T-helper 1 cell treated with Interleukin-12 subunit alpha and Interleukin-12 subunit beta and Interleukin-4 antibody, amounts not matched to agents 30 μg/mL and 1 μg/mL, for 36 hours (primary cell): Measurements from ENCODE around the gene MAPKAP1.
"Not testable (repeated sequence)": the region's sequence is repeated elsewhere in the genome, so short reads cannot be mapped to it uniquely, and the experiment has no call there.

Source experiments
- H3K27ac Mint-ChIP-seq: one replicate; pipeline ENCODE4 v1.8.0; 2021; ENCODE audit warnings: mild to moderate bottlenecking, mixed read lengths
- H3K27me3 Mint-ChIP-seq: one replicate; pipeline ENCODE4 v1.8.0; 2021; ENCODE audit warnings: low read depth, mixed read lengths
- H3K36me3 Mint-ChIP-seq: one replicate; pipeline ENCODE4 v1.8.0; 2021; ENCODE audit warnings: low read depth, mixed read lengths
- H3K4me1 Mint-ChIP-seq: one replicate; pipeline ENCODE4 v1.8.0; 2021; ENCODE audit warnings: low read depth, mixed read lengths
- H3K4me3 Mint-ChIP-seq: one replicate; pipeline ENCODE4 v1.8.0; 2021; ENCODE audit warnings: mild to moderate bottlenecking, moderate library complexity, mixed read lengths
- H3K9me3 Mint-ChIP-seq: one replicate; pipeline ENCODE4 v1.8.0; 2021; ENCODE audit warnings: mixed read lengths

The MAPKAP1 gene

GRCh38 chr9:125574126-125574877 lies 132.7 kb downstream of the MAPKAP1 start:
- no peaks in the 10 kb centered on the region for H3K4me1 Mint-ChIP-seq
- H3K36me3 Mint-ChIP-seq, result peaks cover 36% of the 10 kb centered on the region
- no peaks in the 10 kb centered on the region for H3K27me3 Mint-ChIP-seq
- no peak overlapping the region for H3K4me3 Mint-ChIP-seq
- peaks cover 46% of the 10 kb centered on the region for H3K9me3 Mint-ChIP-seq
- no peak overlapping the region for H3K27ac Mint-ChIP-seq

- H3K27ac Mint-ChIP-seq, H3K4me3 Mint-ChIP-seq, H3K4me1 Mint-ChIP-seq, H3K27me3 Mint-ChIP-seq: not testable (repeated sequence)
- H3K9me3 Mint-ChIP-seq, result peaks cover 42% of the 10 kb centered on the region
- H3K36me3 Mint-ChIP-seq, result peaks cover 34% of the 10 kb centered on the region
Observed at GRCh38 chr9:125572461-125572860, 134.5 kb downstream of the MAPKAP1 start.

- H3K27ac Mint-ChIP-seq, H3K27me3 Mint-ChIP-seq, H3K4me1 Mint-ChIP-seq, H3K4me3 Mint-ChIP-seq: not testable (repeated sequence)
- Mint-ChIP-seq H3K9me3 (peaks cover 42% of the 10 kb centered on the region), H3K36me3 (peaks cover 34% of the 10 kb centered on the region)
Observed at GRCh38 chr9:125571824-125572223, 135.2 kb downstream of the MAPKAP1 start.

DNA sequence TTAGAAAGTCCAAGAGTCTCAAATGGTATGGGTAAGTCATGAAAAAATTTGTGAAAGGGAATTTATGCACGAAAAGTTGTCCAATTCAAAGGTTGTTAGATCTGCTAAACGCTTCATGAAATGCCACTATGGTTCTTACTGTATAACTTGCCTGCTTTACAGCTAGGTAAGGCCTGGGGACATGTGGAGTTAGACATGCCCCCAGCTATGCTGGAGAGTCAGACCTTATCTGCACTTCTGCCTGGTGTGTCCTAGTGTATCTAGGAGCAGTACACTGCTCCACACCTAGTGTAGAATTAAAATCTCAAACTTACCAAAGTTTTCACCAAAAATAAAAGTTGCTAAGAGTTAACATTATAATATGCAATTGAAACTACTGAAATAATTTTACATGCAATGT lies 136.8 kb downstream of the MAPKAP1 start:
- Mint-ChIP-seq H3K9me3 (peaks cover 32% of the 10 kb centered on the region), H3K36me3 (peaks cover 23% of the 10 kb centered on the region), H3K27ac (no peak overlapping the region), H3K4me1 (no peaks in the 10 kb centered on the region), H3K27me3 (no peaks in the 10 kb centered on the region), H3K4me3 (no peak overlapping the region)

GRCh38 chr9:125568621-125569020 lies 138.4 kb downstream of the MAPKAP1 start:
- Mint-ChIP-seq H3K9me3 (peaks cover 22% of the 10 kb centered on the region), H3K4me1 (no peaks in the 10 kb centered on the region), H3K27ac (no peak overlapping the region), H3K4me3 (no peak overlapping the region), H3K36me3 (peaks cover 18% of the 10 kb centered on the region), H3K27me3 (no peaks in the 10 kb centered on the region)

DNA sequence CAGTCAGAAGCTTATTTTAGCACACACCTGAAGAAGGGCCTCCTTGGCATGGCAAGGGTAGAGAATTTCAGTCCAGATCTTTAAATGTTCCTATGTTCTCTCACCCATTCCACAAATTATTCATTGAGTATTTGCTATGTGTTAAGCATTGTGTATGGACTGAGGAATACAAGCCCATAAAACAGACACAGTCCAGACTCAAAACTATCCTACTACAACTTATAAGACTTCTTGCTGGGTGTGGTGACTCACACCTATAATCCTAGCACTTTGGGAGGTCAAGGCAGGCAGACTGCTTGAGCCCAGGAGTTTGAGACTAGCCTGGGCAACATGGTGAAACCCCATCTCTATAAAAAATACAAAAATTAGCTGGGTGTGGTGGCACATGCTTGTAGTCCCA lies 141.0 kb downstream of the MAPKAP1 start:
- H3K36me3 Mint-ChIP-seq, H3K27me3 Mint-ChIP-seq, H3K9me3 Mint-ChIP-seq, H3K27ac Mint-ChIP-seq, H3K4me3 Mint-ChIP-seq: not testable (repeated sequence)
- peaks cover 10% of the 10 kb centered on the region for H3K4me1 Mint-ChIP-seq

DNA sequence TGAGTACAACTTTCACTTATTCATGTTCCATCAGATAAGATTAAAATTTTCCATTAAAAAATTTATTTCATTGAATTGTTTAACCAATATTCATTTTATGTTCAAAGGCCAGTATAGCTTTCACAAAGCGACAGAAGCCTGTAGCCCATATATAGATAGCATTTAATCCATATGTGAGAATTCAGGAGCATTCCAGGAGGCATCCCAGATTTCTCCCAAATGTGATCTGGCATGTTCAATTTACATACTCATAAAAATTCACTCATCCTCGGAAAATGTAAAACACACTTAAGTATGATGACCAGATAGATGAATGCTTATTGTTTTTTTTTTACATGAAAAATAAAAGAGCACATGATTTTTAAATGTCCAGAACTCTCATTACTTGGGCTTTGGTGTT lies 141.9 kb downstream of the MAPKAP1 start:
- Mint-ChIP-seq H3K4me3 (no peak overlapping the region), H3K27ac (no peak overlapping the region), H3K27me3 (no peaks in the 10 kb centered on the region), H3K9me3 (peaks cover 3% of the 10 kb centered on the region), H3K36me3 (peaks cover 4% of the 10 kb centered on the region), H3K4me1 (peaks cover 12% of the 10 kb centered on the region)

- Mint-ChIP-seq H3K9me3 (no peaks in the 10 kb centered on the region), H3K27me3 (no peaks in the 10 kb centered on the region), H3K36me3 (peaks cover under 1% of the 10 kb centered on the region), H3K4me1 (peaks cover 12% of the 10 kb centered on the region), H3K4me3 (no peak overlapping the region), H3K27ac (no peak overlapping the region)
Observed at GRCh38 chr9:125564631-125565030, 142.4 kb downstream of the MAPKAP1 start.

DNA sequence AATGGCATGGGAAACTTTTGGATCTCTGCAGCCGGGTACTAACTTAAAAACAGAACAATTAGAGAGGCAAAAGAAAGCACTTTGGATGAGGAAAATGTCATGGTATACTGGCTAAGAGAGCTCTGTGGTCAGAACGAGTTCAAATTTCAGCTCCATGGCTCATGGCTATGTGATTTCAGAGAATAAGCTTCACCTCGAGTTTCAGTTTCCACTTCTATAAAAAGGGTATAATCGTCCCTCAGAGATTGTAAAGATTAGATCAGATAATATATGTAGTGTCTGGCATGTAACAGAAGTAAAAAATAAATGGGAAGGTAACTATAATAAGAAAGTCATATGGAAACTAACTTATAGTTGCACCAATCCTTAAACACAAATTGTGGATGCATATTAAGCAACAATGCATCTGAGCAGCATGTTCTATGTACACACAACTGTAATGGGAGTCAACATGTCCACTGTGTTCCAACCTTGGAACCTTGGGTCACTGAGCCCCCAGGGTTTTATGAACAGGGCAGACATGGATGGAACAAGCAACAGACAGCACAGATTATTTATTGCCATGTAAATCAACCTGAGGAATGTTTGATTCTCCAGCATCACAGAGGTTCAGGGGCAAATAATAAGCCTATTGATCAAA lies 145.4 kb downstream of the MAPKAP1 start:
- Mint-ChIP-seq H3K27me3 (no peaks in the 10 kb centered on the region), H3K27ac (no peak overlapping the region), H3K9me3 (no peaks in the 10 kb centered on the region), H3K4me3 (peak overlapping the region; percentile 2), H3K36me3 (peaks cover 8% of the 10 kb centered on the region), H3K4me1 (peaks cover 12% of the 10 kb centered on the region)

DNA sequence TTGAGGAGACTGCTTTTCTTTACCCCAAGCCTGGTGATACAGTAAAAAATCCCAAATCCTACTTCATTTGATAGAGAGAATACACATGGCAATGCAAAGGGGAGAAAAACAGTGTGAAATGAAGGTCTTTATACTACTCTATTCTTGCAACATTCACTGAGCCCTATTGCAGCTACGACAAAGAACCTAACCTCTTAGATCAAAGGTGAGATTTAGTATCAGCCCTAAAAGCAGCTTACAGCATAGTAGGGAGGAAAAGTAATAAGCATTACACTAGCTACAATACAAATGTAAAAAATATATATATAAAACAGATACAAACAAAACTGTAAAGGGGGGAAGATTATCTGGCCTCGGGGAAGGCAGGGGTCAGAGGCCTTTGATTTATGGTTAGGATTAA lies 147.1 kb downstream of the MAPKAP1 start:
- Mint-ChIP-seq H3K4me1 (peaks cover 12% of the 10 kb centered on the region), H3K36me3 (peaks cover 8% of the 10 kb centered on the region), H3K27me3 (no peaks in the 10 kb centered on the region), H3K27ac (no peak overlapping the region), H3K9me3 (no peaks in the 10 kb centered on the region), H3K4me3 (no peak overlapping the region)

DNA sequence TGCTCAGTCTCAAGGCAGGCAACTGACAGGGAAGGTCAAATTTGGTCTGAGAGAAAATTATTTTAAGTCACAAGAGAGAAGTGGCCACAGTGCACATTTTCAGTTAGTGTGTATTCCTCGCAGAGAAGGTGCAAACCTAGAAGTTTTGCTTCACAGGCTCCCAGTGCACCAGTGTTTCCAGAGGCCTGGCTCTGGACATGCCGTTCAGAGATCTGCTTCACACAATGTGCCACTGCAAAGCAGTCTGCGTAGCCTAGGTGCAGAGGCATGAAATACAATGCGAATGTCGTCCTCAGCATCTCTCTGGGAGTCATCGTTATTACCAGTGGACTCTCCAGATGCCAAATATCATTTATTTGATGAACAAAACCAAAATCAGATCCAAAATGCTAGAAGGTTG lies 147.8 kb downstream of the MAPKAP1 start:
- H3K27me3 Mint-ChIP-seq, result no peaks in the 10 kb centered on the region
- H3K36me3 Mint-ChIP-seq, result peaks cover 8% of the 10 kb centered on the region
- H3K4me3 Mint-ChIP-seq, result no peak overlapping the region
- peaks cover 12% of the 10 kb centered on the region for H3K4me1 Mint-ChIP-seq
- no peaks in the 10 kb centered on the region for H3K9me3 Mint-ChIP-seq
- no peak overlapping the region for H3K27ac Mint-ChIP-seq

- no peak overlapping the region for H3K27ac Mint-ChIP-seq
- H3K9me3 Mint-ChIP-seq, result no peaks in the 10 kb centered on the region
- H3K4me1 Mint-ChIP-seq, result peaks cover 12% of the 10 kb centered on the region
- H3K36me3 Mint-ChIP-seq, result peaks cover 8% of the 10 kb centered on the region
- H3K27me3 Mint-ChIP-seq, result no peaks in the 10 kb centered on the region
- no peak overlapping the region for H3K4me3 Mint-ChIP-seq
Observed at GRCh38 chr9:125558453-125559092, 148.4 kb downstream of the MAPKAP1 start.

GRCh38 chr9:125556046-125556721 lies 150.8 kb downstream of the MAPKAP1 start:
- Mint-ChIP-seq H3K27me3 (no peaks in the 10 kb centered on the region), H3K4me1 (peaks cover 2% of the 10 kb centered on the region), H3K9me3 (no peaks in the 10 kb centered on the region), H3K4me3 (no peak overlapping the region), H3K27ac (no peak overlapping the region), H3K36me3 (peaks cover 8% of the 10 kb centered on the region)

DNA sequence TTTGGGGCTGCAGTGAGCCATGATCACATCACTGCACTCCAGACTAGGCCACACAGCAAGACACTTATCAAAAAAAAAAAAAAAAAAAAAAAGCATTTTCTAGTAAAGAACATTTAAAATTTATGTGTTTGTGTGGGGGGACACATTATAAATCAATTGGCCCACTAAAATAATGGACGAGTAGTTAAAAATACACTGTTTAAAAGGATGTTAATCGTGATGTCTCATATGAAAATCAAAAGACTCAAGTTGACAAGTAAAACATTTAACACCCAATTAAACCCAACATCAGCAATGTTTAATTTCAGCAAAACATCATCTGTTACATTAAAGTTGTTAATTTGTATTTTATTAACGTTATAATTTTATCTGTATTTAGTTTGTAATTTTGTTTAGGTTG lies 152.3 kb downstream of the MAPKAP1 start:
- no peaks in the 10 kb centered on the region for H3K9me3 Mint-ChIP-seq
- H3K4me1 Mint-ChIP-seq, result no peaks in the 10 kb centered on the region
- H3K36me3 Mint-ChIP-seq, result peaks cover 8% of the 10 kb centered on the region
- H3K27me3 Mint-ChIP-seq, result no peaks in the 10 kb centered on the region
- H3K27ac Mint-ChIP-seq, result no peak overlapping the region
- H3K4me3 Mint-ChIP-seq, result no peak overlapping the region

DNA sequence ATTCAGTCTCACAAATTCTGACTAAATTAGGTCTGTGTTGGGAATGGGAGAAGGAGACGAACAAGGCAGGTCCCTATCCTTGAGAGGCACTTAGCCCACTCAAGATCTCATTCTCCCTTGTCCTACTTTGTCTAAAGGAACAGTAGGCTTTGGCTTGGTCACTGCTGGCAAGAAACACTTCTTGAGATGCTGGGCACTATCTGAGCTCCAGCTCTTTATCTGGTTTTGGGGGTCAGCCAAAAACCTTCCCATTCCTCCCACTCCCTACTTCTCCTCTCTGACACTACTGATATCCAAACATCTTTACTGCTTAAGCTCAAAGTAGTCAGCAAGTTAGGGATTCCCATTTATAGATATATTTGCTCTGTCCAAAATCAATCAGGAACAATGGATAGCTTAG lies 155.2 kb downstream of the MAPKAP1 start:
- no peaks in the 10 kb centered on the region for H3K9me3 Mint-ChIP-seq
- no peaks in the 10 kb centered on the region for H3K4me1 Mint-ChIP-seq
- no peak overlapping the region for H3K4me3 Mint-ChIP-seq
- no peaks in the 10 kb centered on the region for H3K36me3 Mint-ChIP-seq
- no peaks in the 10 kb centered on the region for H3K27me3 Mint-ChIP-seq
- no peak overlapping the region for H3K27ac Mint-ChIP-seq
